ENCODE measurements around the gene PHC2.
"Not testable (repeated sequence)": the region's sequence is repeated elsewhere in the genome, so short reads cannot be mapped to it uniquely, and the experiment has no call there.

Gene PHC2

GRCh38 chr1:33307494-33307864 lies 123.4 kb downstream of the PHC2 start:
- DNase-seq, result no peak

GRCh38 chr1:33306653-33307493 lies 124.0 kb downstream of the PHC2 start:
- peak; percentile 15 for DNase-seq

GRCh38 chr1:33305816-33306652 lies 124.9 kb downstream of the PHC2 start:
- no peak for DNase-seq

- DNase-seq, result no peak
Observed at GRCh38 chr1:33305016-33305415, 125.9 kb downstream of the PHC2 start.

GRCh38 chr1:33302325-33302724 lies 128.6 kb downstream of the PHC2 start:
- peak; percentile 33 for DNase-seq

- DNase-seq, result no peak
Observed at GRCh38 chr1:33301273-33301984, 129.5 kb downstream of the PHC2 start.

GRCh38 chr1:33300673-33301072 lies 130.2 kb downstream of the PHC2 start:
- no peak for DNase-seq

- no peak for DNase-seq
Observed at GRCh38 chr1:33299461-33300155, 131.3 kb downstream of the PHC2 start.

- DNase-seq, result peak; percentile 77
Observed at GRCh38 chr1:33298623-33299277, 132.1 kb downstream of the PHC2 start.

- no peak for DNase-seq
Observed at GRCh38 chr1:33297911-33298622, 132.8 kb downstream of the PHC2 start.

- no peak for DNase-seq
Observed at GRCh38 chr1:33296824-33297223, 134.1 kb downstream of the PHC2 start.

- no peak for DNase-seq
Observed at GRCh38 chr1:33296082-33296458, 134.8 kb downstream of the PHC2 start.

- DNase-seq, result peak; percentile 90
Observed at GRCh38 chr1:33295450-33296081, 135.3 kb downstream of the PHC2 start.

- DNase-seq, result no peak
Observed at GRCh38 chr1:33295023-33295422, 135.9 kb downstream of the PHC2 start.

- no peak for DNase-seq
Observed at GRCh38 chr1:33294071-33295010, 136.6 kb downstream of the PHC2 start.

- no peak for DNase-seq
Observed at GRCh38 chr1:33292726-33293340, 138.1 kb downstream of the PHC2 start.

- DNase-seq, result not testable (repeated sequence)
Observed at GRCh38 chr1:33290615-33291014, 140.3 kb downstream of the PHC2 start.

- DNase-seq, result no peak
Observed at GRCh38 chr1:33289858-33290154, 141.1 kb downstream of the PHC2 start.
